Thyroid gland (tissue), 4 donors: ENCODE results near the gene NTRK2.

Source experiments
- CTCF ChIP-seq, 6 experiments: fragments of 200-600 bp in 3 of 6; fragments of 450-650 bp in 3 of 6; sonication (generic) in 3 of 6; IDR thresholded peaks; one replicate each; pipeline ENCODE4 v1.5.1; 2016 to 2019; ENCODE audit warnings: antibody characterized with exemption in 6 of 6, mild to moderate bottlenecking in 2 of 6, inconsistent platforms in 1 of 6, moderate library complexity in 1 of 6
- POLR2A ChIP-seq, 2 donors: fragments of 450-650 bp; IDR thresholded peaks; one replicate each; pipeline ENCODE4 v1.6.1; 2017; ENCODE audit warnings: antibody characterized with exemption in 2 of 2, mild to moderate bottlenecking in 2 of 2, moderate library complexity in 1 of 2

DNA sequence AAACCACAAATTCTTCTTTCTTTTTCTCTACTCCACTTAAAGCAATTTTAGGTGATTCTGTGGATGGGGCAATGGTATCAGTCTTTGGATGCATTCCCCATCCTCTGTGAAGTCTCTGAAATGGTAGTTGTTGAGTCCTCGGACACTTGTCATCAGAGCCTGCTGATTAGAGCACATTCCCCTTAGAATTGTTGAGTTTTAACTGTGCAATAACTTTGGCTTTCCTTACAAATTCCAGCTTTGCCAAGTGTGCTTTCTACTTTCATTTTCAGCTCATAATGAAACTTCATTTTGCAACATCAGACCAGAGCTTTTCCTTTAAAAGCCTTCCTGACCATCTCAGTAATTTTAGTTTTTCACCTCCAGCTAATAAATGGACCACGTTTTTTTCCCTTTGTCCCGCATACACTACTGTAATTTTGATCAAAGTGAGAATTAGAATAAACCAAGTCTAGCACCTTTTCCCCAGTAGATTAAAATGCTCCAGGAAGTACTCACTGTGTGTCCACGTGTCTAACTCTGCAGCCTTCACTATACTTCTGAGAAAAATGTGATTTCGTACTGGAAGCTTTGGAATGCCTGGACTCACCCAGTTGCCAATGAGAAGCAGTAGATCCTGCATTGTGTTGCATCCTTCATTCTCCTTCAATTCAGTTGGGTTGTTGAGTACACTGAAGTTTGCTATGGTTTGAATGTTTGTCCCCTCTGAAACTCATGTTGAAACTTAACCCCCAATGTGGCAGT lies 135.6 kb downstream of the NTRK2 start:
- no peak for TF ChIP-seq CTCF (IDR thresholded peaks at IDR 0.05)
- no peak for TF ChIP-seq POLR2A (IDR thresholded peaks at IDR 0.05)
